ENCODE results near the gene FAM9C. TPM values are rescaled to one million over a fixed set of nuclear protein-coding genes. Genes with fewer than 3 reads are reported as not detected.
"Not testable (repeated sequence)": the region's sequence is repeated elsewhere in the genome, so short reads cannot be mapped to it uniquely, and the experiment has no call there.

The FAM9C gene
- polyA plus RNA-seq, 4 donors, result 0.12 to 0.79 (median 0.45) TPM

DNA sequence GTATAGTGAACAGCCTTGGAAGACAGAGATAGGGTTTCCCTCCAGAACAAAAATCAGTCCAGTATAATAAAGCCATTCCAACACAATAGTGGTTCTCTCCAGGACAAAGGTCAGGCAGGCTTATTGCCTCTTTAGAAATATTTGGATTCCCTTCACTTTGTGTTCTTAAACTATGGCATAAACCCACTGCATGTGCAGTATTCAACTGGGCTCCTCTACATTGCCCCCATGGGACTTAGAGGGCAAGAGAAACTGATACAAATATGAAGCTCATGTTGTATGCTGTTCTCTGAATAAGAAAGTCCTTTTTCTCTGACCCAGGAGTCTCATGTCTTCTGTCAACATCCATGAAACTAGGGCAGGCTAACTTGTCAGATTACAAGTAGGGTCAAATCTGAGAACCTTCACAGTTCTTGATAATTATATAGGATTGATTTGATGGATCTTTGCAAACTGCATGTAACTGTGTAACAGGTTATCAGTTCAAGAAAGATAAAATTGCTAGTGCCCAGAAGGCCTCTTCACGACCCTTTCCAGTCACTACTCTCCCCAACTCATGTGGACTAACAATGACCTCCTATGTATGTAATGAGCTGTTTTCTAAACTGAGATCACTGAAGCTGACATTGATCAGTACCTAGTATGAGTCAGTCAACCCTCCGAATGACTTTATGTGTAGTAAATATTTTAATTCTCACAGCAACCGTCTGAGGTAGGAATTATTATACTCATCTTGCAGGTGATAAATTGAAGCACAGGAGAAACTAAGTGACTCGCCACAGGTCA, 31.9 kb upstream of the FAM9C start:
- no peak for DNase-seq (ENCODE audit: low read depth in 4 of 4, low spot score in 3 of 4)

DNA sequence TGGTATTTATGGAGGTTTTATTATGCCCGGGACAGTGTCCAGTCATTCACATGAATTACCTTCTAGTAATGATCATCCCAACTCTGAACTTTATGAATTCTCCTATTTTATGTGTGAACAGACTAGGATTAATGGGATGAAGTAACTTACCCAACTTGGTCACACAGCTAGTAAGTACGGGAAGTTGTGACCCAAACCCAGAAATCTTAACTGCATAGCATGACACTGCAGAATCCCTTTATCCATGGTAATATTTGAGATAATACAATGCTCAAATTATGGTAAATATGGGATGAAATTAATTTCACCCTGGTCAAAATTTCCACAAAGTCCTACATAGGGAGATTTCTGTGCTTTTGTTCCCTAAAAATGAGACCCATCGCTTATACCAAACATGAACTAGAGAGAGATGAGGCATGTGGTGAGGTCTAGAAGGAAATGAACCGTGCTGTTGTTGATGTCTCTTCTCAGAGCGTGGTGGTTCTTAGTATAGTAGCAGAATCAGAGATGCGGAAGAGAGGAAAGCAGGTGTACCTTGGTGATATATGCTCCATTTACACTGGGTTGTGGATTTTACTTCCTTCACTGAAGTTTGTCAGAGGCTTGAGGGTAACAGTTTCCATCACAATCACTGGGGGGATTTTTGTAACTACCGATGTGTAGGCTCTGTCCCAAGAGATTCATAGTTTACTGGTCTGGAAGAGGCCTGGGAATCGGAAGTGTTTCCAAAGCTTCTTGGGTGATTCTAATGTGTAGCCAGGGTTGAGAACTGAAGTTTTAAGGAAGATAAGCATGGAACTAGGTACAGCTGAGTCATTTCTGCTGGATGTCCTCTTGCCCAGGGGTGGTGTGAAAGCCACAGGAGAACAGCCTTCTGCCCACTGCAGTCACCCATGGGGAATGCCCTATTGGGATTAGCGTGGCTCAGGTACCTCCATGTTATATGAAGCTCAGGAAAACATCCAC, 30.2 kb upstream of the FAM9C start:
- no peak for DNase-seq (ENCODE audit: low read depth in 4 of 4, low spot score in 3 of 4)

- DNase-seq (ENCODE audit: low read depth in 4 of 4, low spot score in 3 of 4), result no peak
Observed at GRCh38 chrX:13069771-13070416, 25.5 kb upstream of the FAM9C start.

DNA sequence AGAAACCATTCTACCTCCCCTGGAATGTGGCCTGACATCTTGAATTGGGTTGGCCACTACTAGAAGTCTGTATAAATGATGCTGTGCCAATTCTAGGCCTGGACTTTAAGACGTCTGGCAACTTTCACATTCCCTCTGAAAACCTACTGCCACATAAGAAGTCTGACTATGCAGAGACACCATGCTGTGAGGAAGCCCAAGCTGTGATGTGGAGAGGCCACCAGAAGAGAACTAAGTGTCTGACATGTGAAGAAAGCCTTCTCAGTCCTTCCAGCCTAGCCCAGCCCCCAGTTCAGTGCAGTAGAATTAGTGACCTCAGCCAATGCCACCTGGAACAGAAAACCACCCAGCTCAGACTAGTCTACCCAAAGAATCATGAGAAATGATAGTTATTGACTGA, 24.2 kb upstream of the FAM9C start:
- no peak for DNase-seq (ENCODE audit: low read depth in 4 of 4, low spot score in 3 of 4)

DNA sequence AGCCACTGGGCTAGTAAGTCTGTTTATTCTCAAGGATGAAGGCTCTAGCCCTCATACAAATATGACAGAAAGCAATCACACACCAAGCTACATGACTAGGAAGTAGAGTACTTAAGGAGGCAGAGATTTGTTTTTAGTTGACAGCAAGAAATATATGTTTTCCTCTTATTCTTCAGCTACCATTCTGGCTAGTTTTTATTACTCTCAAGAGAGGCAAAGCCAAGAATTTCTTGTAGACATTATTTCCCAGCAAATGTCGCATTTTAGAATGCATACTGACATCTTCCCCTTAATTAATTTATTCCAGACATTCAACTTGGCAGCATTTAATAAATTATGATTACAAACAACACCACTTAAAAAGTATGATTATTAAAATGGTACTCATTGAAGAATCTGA, 23.4 kb upstream of the FAM9C start:
- no peak for DNase-seq (ENCODE audit: low read depth in 4 of 4, low spot score in 3 of 4)

DNA sequence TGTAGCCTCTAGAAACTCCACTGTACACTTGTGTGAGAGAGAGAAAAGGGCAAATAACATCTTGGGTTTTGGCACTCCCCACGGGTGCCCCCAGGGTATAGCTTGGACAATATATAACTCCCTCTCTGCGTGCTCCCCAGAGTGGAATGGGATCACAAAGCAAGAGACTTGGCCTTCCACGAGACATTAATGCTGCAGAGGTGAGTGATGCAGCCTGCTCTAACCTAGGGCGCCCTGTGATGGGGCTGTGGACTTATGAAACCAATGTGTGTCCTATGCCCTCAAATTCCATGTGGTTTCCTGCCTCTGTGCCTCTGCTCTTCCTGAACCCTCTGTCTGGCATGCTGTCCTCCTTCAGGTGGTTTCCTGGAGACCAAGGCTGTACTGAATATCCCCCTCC, 22.0 kb upstream of the FAM9C start:
- no peak for DNase-seq (ENCODE audit: low read depth in 4 of 4, low spot score in 3 of 4)

DNA sequence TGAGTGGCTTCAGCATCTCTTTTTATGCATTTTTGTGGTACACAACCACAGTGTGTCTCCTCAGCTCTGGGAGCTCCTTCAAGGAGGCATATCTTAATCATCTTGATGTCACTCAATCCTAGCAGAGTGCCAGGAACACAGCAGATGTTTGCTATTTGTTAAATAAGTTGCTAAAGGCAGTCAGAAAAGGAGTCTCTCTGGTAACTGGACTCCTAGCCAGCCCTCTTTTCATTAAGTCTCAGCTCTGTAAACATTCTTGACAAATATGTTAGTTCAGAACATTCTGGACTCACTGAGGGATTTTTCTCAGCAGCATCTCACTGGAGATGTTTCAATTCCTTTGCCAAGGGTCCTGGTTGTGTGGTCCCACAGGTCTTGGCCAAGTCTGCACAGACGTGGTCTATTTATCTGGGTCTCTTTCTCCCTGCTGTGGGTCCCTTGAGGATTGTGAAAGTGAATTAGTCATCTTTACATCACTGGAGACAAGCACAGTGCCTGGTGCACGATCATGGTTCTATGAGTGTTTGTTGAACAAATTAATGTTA, 20.3 kb upstream of the FAM9C start:
- DNase-seq (ENCODE audit: low read depth in 4 of 4, low spot score in 3 of 4), result no peak

GRCh38 chrX:13063124-13063523, 18.7 kb upstream of the FAM9C start:
- DNase-seq (ENCODE audit: low read depth in 4 of 4, low spot score in 3 of 4), result not testable (repeated sequence)

DNA sequence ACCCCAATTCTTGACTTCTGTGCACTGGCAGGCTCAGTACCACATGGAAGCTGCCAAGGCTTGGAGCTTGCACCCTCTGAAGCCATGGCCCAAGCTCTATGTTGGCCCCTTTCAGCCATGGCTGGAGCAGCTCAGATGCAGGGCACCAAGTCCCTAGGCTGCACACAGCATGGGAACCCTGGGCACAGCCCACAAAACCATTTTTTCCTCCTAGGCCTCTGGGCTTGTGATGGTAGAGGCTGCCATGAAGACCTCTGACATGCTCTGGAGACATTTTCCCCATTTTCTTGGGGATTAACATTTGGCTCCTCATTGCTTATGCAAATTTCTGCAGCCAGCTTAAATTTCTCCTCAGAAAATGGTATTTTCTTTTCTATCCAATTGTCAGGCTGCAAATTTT, 17.9 kb upstream of the FAM9C start:
- not testable (repeated sequence) for DNase-seq (ENCODE audit: low read depth in 4 of 4, low spot score in 3 of 4)

DNA sequence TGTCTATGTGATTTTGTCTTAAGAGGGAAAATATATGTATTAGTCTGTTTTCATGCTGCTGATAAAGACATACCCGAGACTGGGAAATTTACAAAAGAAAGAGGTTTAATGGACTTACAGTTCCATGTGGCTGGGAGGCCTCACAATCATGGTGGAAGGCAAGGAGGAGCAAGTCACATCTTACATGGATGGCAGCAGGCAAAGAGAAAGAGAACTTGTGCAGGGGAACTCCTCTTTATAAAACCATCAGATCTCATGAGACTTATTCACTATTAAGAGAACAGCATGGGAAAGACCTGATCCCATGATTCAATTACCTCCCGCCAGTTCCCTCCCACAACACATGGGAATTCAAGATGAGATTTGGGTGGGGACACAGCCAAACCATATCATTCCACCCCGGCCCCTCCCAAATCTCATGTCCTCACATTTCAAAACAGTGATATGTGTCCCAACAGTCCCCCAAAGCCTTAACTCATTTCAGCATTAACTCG, 16.8 kb upstream of the FAM9C start:
- not testable (repeated sequence) for DNase-seq (ENCODE audit: low read depth in 4 of 4, low spot score in 3 of 4)

DNA sequence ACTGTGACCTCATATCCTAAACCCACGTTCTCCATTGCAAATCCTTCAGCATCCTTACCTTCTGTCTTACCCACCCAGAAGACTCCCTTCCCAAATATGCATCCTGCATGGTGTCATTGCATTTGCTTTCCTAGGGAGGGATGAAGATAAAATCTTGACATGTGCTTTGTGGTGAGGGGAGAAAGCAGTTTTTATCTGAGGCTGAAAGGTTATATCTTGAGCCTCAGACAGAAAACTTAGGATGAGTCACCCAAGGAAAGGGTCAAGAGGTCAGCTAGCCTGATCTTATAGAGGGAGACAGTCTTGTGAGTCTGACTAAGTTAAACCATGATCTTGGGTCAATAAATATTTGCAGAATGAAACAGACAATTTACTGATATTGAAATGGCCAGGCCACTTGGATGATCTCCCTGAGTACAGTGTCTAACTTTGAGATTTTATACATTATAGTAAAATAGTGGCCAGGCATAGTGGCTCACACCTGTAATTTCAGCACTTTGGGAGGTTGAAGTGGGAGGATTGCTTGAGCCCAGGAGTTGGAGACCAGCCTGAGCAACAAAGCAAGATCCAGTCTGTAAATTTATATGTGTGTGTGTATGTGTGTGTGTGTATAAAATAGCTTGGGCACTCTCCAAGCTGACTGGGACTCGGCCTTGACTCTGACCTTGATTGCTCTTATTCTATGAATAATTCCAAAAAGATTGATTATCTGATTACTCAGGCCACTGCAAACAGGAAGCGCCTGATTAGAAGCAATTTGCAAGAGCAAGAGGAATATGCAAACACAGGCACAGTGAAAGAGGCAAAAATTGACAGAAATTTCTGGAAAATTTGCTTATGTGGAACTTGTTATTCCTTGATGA, 15.4 kb upstream of the FAM9C start:
- DNase-seq (ENCODE audit: low read depth in 4 of 4, low spot score in 3 of 4), result no peak

DNA sequence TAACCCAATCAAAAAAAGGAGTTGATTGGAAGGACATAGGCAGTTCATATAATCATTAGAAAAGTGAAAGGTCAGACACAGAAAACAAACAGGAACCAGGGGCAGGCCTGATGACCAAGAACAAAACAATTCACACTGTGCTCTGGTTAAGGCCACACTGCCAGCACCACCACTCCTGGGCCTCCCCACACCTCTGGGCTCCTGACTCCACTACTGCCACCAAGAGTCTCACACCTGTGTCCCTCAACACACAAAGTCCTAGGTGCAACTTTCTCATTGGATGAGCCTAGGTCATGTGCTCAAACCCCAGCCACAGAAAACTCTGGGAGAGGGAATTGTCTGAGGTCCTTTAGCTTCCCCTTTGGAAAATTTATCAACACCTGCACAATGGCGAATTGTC, 11.1 kb upstream of the FAM9C start:
- no peak for DNase-seq (ENCODE audit: low read depth in 4 of 4, low spot score in 3 of 4)

DNA sequence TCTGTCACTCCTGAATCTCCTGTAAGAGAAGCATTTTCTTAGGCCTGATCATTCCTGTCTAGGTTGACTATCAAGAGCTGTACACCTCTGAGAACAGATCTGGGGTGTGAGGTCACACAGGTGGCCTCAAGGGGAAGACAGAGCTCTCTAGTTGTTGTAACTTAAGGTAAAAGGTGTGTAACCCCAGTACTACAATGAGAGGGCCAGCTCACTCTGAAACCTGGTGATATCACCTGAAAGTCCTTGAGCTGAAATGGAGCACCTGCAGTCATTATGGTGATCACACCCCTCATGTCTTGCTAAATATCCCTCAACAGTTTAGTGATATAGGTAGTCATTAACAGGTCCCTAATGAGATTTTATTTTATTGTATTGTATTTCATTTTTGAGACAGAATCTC, 8.8 kb upstream of the FAM9C start:
- no peak for DNase-seq (ENCODE audit: low read depth in 4 of 4, low spot score in 3 of 4)

DNA sequence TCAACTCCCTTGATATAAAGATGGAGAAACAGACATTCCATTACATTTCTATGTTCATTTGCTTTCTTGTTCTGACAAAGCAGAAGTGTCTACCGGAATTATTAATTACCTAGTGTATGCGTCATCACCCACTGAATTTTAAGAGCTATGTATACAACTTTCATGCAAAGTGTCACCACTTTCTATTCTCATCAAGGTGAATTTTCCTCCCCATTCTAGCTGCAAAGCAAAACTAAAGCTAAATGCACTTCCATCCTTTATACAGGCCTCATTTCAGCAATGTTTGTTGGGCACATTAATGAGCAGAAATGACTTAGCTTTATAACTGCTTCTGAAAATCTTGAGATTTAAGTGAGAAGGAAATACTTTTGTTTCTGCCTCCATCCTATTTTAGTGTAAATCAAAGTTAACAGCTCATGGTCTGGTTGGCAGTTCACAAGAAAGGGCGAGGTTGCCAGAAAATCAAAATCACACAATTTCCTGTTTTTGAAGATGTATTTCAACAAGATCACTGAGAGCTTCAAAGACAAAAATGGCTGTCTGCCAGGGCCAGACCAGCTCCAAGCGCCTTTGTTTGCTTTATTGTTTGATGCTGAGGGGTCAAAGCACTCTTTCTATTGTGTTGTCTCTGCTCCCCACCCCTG, 7.2 kb upstream of the FAM9C start:
- no peak for DNase-seq (ENCODE audit: low read depth in 4 of 4, low spot score in 3 of 4)

DNA sequence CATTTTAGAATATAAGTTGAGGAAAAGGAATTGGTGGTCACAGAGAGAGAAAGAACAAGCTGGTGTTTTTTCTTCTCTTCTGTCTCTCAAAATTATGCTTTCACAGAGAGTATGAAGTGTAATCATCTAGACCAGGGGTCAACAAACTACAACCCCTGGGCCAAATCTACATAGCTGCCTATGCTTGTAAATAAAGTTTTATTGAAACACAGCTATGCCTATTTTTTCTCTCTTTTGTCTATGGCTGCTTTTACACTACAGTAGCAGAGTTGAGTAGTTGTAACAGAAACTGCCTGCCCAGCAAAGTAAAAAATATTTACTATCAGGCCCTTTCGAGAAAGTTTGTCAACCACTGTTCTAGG, 6.7 kb upstream of the FAM9C start:
- no peak for DNase-seq (ENCODE audit: low read depth in 4 of 4, low spot score in 3 of 4)

DNA sequence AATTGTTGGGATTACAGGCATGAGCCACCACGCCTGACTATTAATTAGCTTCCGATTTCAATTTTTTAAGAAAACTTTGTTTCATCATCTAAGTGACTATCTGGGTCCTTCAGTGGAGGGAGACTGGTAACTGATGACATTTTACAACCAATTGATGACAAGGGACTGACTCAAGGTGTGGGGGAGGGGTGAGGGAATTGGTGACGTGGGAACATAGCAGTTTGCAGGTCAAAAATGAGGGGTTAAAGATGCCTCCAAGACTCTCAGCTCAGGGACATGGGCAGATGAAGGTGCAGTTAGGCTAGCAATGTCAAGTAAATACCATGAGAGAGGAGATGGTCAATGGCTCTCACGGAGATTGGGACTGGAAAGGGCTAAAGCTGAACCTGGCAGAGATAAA, 5.7 kb upstream of the FAM9C start:
- no peak for DNase-seq (ENCODE audit: low read depth in 4 of 4, low spot score in 3 of 4)

- DNase-seq (ENCODE audit: low read depth in 4 of 4, low spot score in 3 of 4), result no peak
Observed at GRCh38 chrX:13048280-13048679, 3.9 kb upstream of the FAM9C start.

DNA sequence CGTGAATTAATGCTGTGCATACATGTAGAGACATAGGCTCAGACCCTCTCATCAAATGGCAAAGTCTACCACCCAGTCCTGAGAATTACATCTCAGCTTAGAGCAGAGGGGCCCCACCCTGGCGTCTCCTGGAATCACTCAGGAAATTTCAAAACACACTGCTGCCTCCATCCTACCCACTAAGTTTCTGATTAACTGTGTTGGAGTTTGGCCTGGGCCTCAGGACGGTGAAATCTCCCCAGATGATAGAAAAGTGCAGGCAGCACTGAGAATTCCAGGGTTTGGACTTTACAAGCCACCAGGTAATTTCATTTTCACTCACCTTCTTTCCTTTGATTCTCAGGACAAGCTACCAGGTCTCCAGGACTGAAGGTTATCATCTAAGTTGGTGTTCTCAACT, 3.3 kb upstream of the FAM9C start:
- no peak for DNase-seq (ENCODE audit: low read depth in 4 of 4, low spot score in 3 of 4)

DNA sequence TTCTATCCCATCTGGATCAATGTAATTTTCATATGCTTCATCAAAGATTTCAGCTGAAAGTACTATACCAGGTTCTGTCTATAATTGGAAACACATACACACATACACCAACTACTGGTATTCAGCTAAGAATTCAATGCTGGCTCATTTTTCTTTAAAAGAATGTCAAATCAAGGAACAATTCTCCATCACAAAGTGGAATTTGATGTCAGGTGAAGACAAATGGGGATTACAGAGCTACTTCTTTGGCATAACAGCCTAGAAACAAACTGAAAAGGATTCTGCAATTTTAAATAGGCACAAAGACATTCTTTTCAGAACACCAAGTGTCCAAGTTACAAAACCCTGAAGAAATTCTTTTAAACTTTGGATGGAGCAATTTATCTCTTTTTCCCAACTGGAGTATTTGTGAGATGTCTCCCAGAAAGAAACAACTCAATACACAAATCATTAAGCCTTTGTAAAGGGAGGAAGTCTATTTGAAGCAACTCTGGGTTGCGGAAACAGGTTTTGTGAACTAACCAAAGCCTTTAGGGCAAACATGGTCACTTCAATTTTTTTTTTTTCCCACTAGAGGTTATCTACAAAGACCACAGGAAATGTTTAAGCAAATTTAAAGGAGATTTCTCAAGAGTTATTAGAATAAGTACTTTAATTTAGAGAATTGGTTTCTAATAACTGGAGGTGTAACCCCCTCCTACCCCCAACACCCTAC, 1.9 kb upstream of the FAM9C start:
- DNase-seq (ENCODE audit: low read depth in 4 of 4, low spot score in 3 of 4), result no peak
